Measurements from ENCODE around the gene PRKCZ.
"Not testable (repeated sequence)": the region's sequence is repeated elsewhere in the genome, so short reads cannot be mapped to it uniquely, and the experiment has no call there.

PRKCZ gene

DNA sequence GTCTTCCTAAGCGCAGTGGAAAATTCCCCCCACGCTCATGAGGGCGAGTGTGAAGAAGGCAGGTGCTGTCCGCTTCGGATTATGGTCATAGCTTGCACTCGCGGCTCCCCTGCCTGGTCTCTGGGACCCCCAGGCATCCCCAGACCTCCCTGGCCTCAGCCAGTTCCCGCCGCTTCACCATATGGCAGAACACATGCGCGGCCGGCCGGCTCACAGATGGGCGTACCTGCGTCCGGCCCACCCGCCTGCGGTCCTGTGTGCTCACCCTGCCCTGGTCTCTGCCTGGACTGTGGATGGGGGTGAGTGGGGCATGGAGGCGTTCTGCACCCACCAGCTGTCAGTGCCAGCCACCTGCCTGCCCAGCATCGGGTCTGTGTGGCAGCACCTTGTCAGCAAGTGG lies 34.1 kb downstream of the PRKCZ start:
- no peak for DNase-seq (ENCODE audit: low read depth in 2 of 2)

DNA sequence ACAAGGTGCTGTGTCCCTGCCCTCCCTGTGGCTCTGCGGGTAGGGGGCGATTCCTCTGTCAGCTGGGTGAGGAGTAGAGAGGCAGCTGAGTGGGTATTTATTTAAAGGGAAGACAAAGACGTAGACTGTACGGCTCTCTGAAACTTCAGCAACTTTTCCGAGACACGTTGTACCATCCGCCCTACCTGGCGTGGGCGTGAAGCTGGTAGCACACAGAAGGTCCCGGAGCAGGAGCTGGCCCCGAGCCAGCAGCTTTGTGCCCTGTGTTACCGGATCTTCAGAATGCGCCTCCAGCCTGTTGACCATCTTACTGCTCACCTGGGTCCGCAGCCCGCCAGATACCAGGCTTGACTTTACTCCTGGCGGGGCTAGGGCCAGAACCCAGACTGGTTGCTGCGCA lies 34.9 kb downstream of the PRKCZ start:
- no peak for DNase-seq (ENCODE audit: low read depth in 2 of 2)

GRCh38 chr1:2086446-2087078 lies 36.4 kb downstream of the PRKCZ start:
- DNase-seq (ENCODE audit: low read depth in 2 of 2) = no peak

DNA sequence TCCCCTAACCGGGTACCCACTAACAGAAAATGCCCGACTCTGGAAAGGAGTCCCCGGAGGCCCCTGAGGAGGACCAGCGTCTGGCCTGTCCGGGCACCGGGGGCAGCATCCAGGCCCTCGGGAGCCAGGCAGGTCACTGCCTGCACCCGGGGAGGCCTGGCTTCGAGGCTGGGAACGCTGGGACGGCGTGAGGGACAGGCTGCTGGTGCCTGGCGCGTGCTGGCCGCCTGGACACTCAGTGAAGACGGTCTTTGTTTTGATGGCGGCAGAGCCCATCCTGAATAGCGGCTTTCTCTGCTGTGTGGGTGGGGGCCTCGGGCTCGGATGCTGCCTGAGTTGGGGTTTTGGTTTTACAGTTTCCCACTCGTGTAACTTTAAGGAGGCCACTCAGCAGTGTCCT lies 37.6 kb downstream of the PRKCZ start:
- DNase-seq (ENCODE audit: low read depth in 2 of 2) = no peak

- no peak for DNase-seq (ENCODE audit: low read depth in 2 of 2)
Measured at GRCh38 chr1:2088458-2088857, 38.2 kb downstream of the PRKCZ start.

GRCh38 chr1:2089051-2089450 lies 38.8 kb downstream of the PRKCZ start:
- no peak for DNase-seq (ENCODE audit: low read depth in 2 of 2)

DNA sequence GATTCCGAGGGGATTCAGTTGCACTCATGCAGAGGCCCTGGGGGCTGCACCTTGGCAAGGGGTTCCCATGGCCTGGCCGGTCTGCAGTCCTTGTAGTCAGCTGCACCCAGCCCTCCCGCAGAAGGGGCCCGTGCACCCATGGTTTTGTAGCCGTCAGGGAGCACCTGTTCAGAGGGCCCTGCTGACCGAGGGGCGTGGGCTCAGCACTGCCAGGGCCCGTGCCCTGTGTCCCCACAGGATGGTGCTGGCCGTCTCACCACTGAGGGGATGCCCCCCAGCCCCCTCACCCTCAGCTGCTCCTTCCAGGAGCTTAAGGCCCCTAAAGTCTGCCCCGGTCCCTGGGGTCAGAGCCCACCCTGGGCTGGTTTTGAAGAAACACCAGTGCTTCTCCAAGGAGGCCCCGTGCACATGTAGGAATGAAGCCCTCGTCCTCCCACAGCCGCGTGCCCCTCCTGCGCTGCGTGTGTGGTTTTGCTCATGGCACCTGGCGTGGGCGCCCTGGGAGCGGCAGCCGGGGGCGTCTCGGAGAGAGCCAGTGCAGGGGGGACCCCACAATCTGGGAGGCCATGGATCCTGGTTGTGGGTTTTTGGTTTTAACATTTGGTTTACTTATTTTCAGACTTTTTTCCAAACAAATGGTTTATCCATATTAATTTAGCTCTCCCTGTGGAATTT lies 40.1 kb downstream of the PRKCZ start:
- DNase-seq (ENCODE audit: low read depth in 2 of 2) = no peak

- DNase-seq (ENCODE audit: low read depth in 2 of 2) = peak; percentile 31 to 53
Measured at GRCh38 chr1:2091611-2092604, 41.7 kb downstream of the PRKCZ start.

- no peak for DNase-seq (ENCODE audit: low read depth in 2 of 2)
Measured at GRCh38 chr1:2093055-2093454, 42.8 kb downstream of the PRKCZ start.

DNA sequence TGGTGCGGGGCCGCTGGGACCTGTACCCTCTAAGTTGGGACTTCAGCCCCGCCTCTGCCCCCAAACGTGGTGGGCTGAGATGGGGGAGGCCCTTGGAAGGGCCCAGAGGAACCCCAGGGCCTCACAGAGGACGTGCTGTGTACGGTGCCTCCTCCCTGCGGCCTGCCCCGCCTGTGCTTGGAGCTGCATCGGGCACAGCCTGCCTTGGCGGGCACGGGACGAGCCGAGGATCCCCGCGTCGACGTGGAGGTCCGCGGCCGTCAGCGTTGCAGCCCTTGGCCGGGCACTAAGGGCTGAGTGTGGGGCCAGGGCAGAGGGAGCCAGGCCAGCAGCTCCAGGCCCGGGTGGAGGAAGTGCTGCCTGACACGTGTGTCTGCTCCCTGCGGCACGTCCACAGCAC lies 43.4 kb downstream of the PRKCZ start:
- no peak for DNase-seq (ENCODE audit: low read depth in 2 of 2)

GRCh38 chr1:2094269-2095158 lies 44.3 kb downstream of the PRKCZ start:
- DNase-seq (ENCODE audit: low read depth in 2 of 2) = not testable (repeated sequence)

- DNase-seq (ENCODE audit: low read depth in 2 of 2) = no peak
Measured at GRCh38 chr1:2095394-2095793, 45.2 kb downstream of the PRKCZ start.

DNA sequence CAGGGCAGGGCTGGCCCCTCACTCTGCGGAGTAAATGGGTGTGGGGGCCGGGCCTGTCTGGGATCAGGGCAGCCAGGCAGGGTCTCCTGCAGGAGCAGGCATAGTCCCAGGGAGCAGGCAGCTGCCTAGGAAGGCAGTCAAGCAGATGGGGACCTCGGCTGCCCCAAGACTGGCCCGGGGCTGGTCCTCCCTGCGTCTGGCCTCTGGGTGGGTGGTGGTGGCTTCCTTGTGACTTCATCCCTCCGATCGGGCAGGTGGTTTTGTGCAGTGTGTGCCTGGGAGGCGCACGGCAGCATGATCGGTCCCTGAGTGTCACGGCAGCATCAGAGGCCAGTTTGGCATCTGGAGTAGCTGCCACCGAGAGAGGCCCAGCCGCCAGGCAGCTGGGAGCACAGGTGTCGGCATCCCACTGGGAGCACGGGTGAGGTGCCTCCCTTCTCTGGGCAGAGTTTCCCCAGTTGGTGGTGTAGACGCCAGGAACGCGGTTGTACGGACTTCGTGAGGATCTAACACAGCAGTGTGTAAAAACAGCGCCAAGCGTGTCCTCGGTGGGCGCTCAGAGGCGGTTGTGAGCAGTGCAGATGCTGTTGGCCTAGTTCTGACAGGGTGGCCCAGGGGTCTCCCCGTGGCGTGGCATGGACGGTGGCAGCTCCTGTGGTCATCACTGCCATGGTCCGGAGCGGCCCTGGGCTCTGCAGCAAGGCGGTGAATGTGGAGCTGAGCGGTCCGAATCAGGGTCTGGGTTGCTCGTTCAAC lies 45.9 kb downstream of the PRKCZ start:
- DNase-seq (ENCODE audit: low read depth in 2 of 2) = no peak

- DNase-seq (ENCODE audit: low read depth in 2 of 2) = no peak
Measured at GRCh38 chr1:2097386-2098300, 47.4 kb downstream of the PRKCZ start.

DNA sequence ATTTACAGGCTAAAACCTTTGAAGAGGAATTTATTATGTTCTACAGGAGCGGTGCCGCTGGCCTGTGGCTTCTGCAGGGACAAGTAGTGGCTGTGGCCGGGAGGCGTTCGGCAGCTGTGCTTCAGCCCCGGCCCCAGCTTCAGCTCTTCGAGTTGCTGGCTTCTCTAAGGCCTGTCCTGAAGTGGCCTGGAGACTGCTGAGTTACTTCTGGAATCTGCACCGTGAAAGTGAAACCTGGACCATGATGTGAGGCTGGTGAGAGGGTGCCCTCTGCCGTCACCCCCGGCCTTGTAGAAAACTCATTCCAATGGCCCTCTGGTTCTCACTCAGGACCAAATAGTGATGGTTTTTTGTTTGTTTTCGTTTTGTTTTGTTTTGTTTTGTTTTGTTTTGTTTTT lies 48.1 kb downstream of the PRKCZ start:
- no peak for DNase-seq (ENCODE audit: low read depth in 2 of 2)

DNA sequence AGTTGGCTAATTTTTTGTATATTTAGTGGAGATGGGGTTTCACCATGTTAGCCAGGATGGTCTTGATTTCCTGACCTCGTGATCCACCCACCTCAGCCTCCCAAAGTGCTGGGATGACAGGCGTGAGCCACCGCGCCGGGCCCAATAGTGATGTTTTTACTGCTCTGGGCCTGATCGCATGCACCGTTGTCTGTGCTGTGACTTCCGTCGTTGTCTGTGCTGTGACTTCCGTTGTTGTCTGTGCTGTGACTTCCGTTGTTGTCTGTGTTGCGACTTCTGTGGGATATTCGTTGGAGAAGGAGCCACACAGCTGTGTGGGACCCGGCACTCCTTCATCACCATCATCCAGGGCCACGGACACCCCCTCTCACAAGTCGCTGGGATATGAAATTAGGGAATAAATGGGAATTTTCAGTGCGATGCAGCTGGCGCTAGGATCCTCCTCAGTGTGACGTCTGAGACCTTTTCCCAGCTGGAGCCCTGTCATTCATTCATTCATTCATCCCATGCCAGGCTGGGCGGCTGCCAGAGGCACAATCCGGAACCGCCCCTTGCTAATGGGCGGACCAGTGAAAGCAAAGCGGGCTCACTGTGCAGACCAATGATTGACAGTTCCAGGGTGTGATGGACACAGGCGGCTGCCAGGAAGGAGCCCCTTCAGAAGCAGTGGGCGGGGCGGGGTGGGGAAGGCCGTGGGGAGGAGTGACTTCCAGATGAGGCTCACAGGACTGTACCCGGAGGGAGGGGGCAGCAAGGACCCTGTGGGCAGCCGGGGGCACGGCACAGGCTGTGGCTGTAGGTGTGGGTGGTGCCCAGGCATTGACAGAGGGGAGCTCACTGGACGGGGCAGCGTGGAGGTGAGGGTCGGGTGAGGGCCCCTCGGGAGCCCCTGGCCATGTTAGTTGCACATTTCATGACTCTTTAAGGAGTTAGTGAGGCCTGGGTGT lies 48.9 kb downstream of the PRKCZ start:
- no peak for DNase-seq (ENCODE audit: low read depth in 2 of 2)

DNA sequence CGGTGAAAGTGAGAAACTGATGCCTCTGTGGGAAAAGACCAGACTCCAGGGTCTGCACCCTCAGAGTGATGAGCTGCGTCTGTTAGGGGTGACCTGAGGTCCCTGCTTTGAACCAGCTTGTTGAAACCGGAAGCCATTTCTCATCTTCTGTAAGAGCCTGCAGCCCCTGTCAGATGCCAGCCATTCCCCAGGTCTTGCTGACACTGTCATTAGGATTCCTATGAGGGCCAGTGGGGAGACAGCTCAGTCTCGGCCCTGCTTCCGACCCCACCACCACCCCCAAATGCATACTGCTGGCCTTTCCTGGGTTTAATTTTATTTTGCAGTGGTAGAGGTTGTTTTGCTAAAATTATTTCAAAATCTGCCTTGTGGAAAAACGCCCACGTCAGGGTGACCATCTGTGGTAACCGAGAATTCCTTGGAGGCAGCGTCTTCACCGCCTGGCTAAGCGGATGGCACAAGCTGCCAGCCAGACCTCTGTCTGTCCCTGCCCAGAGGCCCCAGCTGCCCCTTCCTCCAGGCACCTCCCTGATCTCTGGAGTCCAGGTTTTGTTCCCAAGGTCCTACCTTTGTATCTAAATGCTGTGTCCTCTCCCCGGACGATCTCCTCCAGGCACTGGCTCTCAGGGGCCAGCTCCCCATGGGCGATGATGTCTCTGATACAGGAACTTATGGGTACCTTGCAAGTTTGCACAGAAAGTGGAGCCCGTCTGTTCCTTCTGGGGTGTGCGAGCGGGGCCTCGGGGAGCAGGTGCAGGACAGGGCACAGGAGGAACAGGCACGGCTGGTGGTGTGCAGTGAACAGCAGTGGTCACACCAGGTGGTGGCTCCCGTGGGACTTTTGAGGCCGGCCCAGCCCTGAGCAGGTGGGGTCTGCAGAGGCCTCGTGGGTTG lies 49.9 kb downstream of the PRKCZ start:
- no peak for DNase-seq (ENCODE audit: low read depth in 2 of 2)

DNA sequence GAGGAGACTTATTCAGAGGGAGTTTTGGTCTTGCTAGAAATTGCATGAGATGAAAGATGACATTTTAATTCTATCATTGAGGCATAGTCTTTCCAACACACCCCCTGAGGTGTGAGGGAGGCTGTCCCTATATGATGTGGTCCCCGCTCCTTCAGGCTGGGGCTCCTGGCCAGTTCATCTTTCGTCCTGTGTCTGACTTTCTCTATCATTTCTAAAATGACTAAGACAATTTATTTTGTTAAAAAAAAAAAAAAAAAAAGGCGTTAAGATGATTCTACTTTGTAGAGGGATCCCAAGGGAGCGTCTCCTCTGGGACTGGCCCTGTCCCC lies 50.5 kb downstream of the PRKCZ start:
- DNase-seq (ENCODE audit: low read depth in 2 of 2) = no peak

All from stimulated activated CD8-positive, alpha-beta memory T cell treated with anti-CD3 and anti-CD28 coated beads, Interleukin-2, amount 100 ng/mL, for 48 hours (primary cell).